Epithelial cell of prostate (primary cell): ENCODE results near the gene GABBR1.

ENCODE experiments used
- DNase-seq: peaks from one replicate; pipeline ENCODE4 v3.0.0-alpha.2; 2011; ENCODE audit warnings: low read depth, low spot score
- H3K27ac ChIP-seq: fragments of 450-650 bp; 2 replicates; pipeline ENCODE4 v1.5.1; 2017; ENCODE audit warnings: mild to moderate bottlenecking

GABBR1 gene

GRCh38 chr6:29530671-29531310, 102.2 kb downstream of the GABBR1 start:
- H3K27ac ChIP-seq = no peak overlapping the region
- DNase-seq = no peak

- no peak overlapping the region for H3K27ac ChIP-seq
- DNase-seq = no peak
Measured at GRCh38 chr6:29529956-29530355, 103.0 kb downstream of the GABBR1 start.

- H3K27ac ChIP-seq = no peak overlapping the region
- no peak for DNase-seq
Measured at GRCh38 chr6:29528988-29529560, 103.9 kb downstream of the GABBR1 start.

- no peak overlapping the region for H3K27ac ChIP-seq
- no peak for DNase-seq
Measured at GRCh38 chr6:29528300-29528931, 104.6 kb downstream of the GABBR1 start.

- no peak for DNase-seq
- H3K27ac ChIP-seq = no peak overlapping the region
Measured at GRCh38 chr6:29527564-29527963, 105.4 kb downstream of the GABBR1 start.

- no peak overlapping the region for H3K27ac ChIP-seq
- no peak for DNase-seq
Measured at GRCh38 chr6:29527126-29527525, 105.9 kb downstream of the GABBR1 start.

GRCh38 chr6:29525311-29525639, 107.7 kb downstream of the GABBR1 start:
- no peak for DNase-seq
- H3K27ac ChIP-seq = no peak overlapping the region

GRCh38 chr6:29524444-29525310, 108.3 kb downstream of the GABBR1 start:
- H3K27ac ChIP-seq = no peak overlapping the region
- DNase-seq = no peak

- no peak for DNase-seq
- no peak overlapping the region for H3K27ac ChIP-seq
Measured at GRCh38 chr6:29524044-29524443, 108.9 kb downstream of the GABBR1 start.

- DNase-seq = no peak
- H3K27ac ChIP-seq = no peak overlapping the region
Measured at GRCh38 chr6:29522227-29522626, 110.8 kb downstream of the GABBR1 start.

GRCh38 chr6:29521006-29521680, 111.8 kb downstream of the GABBR1 start:
- no peak overlapping the region for H3K27ac ChIP-seq
- DNase-seq = no peak

- no peak for DNase-seq
Measured at GRCh38 chr6:29520232-29520631, 112.8 kb downstream of the GABBR1 start.

GRCh38 chr6:29519291-29520010, 113.5 kb downstream of the GABBR1 start:
- no peak overlapping the region for H3K27ac ChIP-seq
- no peak for DNase-seq

More at GRCh38 chr6:29520232-29520631, 112.8 kb downstream of the GABBR1 start:
- no peak overlapping the region for H3K27ac ChIP-seq

GRCh38 chr6:29517728-29518440, 115.1 kb downstream of the GABBR1 start:
- no peak for DNase-seq
- H3K27ac ChIP-seq = no peak overlapping the region

GRCh38 chr6:29517245-29517644, 115.7 kb downstream of the GABBR1 start:
- no peak overlapping the region for H3K27ac ChIP-seq
- DNase-seq = no peak

GRCh38 chr6:29516108-29516507, 116.9 kb downstream of the GABBR1 start:
- peak; percentile 85 for DNase-seq
- H3K27ac ChIP-seq = no peak overlapping the region

- H3K27ac ChIP-seq = no peak overlapping the region
- no peak for DNase-seq
Measured at GRCh38 chr6:29510746-29511300, 122.2 kb downstream of the GABBR1 start.

GRCh38 chr6:29510202-29510601, 122.8 kb downstream of the GABBR1 start:
- no peak overlapping the region for H3K27ac ChIP-seq

More at GRCh38 chr6:29510202-29510601, 122.8 kb downstream of the GABBR1 start:
- no peak for DNase-seq
